AG04450 (cell line): ENCODE results near the gene SMIM24. TPM values are rescaled to one million over a fixed set of nuclear protein-coding genes. Genes with fewer than 3 reads are reported as not detected.
A peak's percentile ranks its signal among the peaks of the same experiment; 100 is the strongest.

Experiments used
- CTCF ChIA-PET: fragments of 300-600, 350-600 bp; formaldehyde crosslinking; extraction: SDS; loops from one replicate; lab custom pipeline; 2022; ENCODE audit warnings: antibody characterized with exemption, inconsistent platforms; lab: Charles Lee
- POLR2A ChIA-PET: fragments of 350-600 bp; formaldehyde crosslinking; extraction: SDS; loops from one replicate; lab custom pipeline; 2021; ENCODE audit warnings: antibody characterized with exemption, inconsistent platforms; lab: Yijun Ruan, JAX
- DNase-seq: peaks from one replicate; pipeline ENCODE4 v3.0.0-alpha.2; 2011; ENCODE audit warnings: low read depth, low spot score
- H3K27ac ChIP-seq: one replicate; pipeline ENCODE4 v1.5.1; 2012; ENCODE audit warnings: low read depth, low read length, control low read depth
- H3K27me3 ChIP-seq: one replicate; pipeline ENCODE4 v1.6.0; 2012; ENCODE audit warnings: low read length; ENCODE audit not compliant: control insufficient read depth, insufficient read depth
- H3K4me3 ChIP-seq: 2 replicates; pipeline ENCODE4 v1.5.1; 2011; ENCODE audit warnings: mild to moderate bottlenecking, low read depth, low read length, control low read depth
- H3K9me3 ChIP-seq: 2 replicates; pipeline ENCODE4 v1.5.1; 2012; ENCODE audit warnings: low read length; ENCODE audit not compliant: control insufficient read depth, insufficient read depth
- polyA plus RNA-seq: library from polyadenylated mRNA; depleted of rRNA; stranded (reverse); fragments of >200 nt; gene quantifications from 2 replicates; pipeline ENCODE4 v1.2.3, GENCODE V29; 2011
- TF ChIP-seq, protein P1 (sequence below): IDR thresholded peaks from 2 replicates; pipeline ENCODE4 v1.5.1; 2011; ENCODE audit warnings: low read depth, low read length, control low read depth, inconsistent platforms

SMIM24 gene
- polyA plus RNA-seq, 1 experiment, result 0.19 TPM

DNA sequence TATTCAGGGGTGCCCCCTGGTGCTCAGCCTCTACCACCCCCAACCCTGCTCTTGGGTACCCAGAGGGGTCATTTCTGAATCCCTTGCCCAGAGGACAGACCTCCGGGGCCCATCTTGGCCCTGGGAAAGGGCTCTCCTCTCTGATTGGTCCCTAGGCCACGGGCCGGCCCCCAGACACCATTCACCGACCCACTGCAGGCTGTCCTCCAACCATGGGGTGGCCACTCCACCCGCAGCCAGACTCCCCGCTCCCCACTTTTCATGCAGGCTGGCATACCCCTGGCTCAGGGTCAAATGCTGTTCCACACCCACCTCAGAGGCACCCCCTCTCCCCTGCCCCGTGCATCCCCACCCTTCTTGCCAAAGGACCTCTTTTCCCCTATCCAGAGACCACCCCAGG lies 14.8 kb downstream of the SMIM24 start:
- DNase-seq, result no peak
- ChIA-PET CTCF (no interaction called here), POLR2A (no interaction called here)
- H3K27me3 ChIP-seq, result no peaks in the 10 kb centered on the region
- no peak overlapping the region for H3K4me3 ChIP-seq
- H3K9me3 ChIP-seq, result peaks cover 6% of the 10 kb centered on the region
- TF ChIP-seq, protein P1, sequence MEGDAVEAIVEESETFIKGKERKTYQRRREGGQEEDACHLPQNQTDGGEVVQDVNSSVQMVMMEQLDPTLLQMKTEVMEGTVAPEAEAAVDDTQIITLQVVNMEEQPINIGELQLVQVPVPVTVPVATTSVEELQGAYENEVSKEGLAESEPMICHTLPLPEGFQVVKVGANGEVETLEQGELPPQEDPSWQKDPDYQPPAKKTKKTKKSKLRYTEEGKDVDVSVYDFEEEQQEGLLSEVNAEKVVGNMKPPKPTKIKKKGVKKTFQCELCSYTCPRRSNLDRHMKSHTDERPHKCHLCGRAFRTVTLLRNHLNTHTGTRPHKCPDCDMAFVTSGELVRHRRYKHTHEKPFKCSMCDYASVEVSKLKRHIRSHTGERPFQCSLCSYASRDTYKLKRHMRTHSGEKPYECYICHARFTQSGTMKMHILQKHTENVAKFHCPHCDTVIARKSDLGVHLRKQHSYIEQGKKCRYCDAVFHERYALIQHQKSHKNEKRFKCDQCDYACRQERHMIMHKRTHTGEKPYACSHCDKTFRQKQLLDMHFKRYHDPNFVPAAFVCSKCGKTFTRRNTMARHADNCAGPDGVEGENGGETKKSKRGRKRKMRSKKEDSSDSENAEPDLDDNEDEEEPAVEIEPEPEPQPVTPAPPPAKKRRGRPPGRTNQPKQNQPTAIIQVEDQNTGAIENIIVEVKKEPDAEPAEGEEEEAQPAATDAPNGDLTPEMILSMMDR, result no peak
- H3K27ac ChIP-seq, result peak overlapping the region; percentile 47

DNA sequence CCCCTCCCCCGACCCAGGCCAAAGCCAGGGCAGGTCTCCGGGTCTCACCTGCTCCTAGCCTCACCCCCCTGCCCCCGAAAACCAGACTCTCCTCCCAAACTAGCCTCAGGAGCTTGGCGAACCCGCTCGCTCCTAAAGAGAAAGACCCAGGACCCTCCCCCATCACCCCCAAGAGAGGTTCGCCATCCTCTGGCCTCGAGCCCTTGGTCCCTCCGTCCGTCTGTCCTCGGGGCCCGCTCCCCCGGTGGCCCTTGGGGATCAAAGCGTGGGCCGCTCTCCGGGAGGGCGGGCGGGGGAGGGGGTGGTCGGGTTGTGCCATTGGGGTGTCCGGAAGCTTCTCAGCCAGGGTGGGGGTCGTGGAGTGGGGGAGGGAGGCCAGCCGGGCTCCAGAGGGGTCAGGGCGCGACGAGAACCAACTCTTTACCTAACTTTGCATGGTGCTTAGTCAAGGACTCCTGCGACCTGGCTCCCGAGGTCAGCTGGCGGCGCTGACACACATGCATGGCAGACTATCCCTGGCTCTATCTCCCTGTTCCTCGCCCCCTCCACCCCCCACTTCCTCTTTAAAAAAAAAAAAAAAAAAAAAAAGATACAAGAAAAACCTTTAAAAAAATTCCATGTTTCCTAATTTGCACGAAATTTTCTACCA lies 15.6 kb downstream of the SMIM24 start:
- Histone ChIP-seq H3K4me3 (no peak overlapping the region), H3K27me3 (no peaks in the 10 kb centered on the region), H3K27ac (no peak overlapping the region), H3K9me3 (peaks cover 6% of the 10 kb centered on the region)
- POLR2A ChIA-PET, result interaction anchor here (0.6 to 0.7 kb wide), 2 partner anchors 14 to 15 kb away, joined by 3 to 7 read pairs; no protein-coding TSS in a partner anchor
- TF ChIP-seq, protein P1, result no peak
- no peak for DNase-seq
- CTCF ChIA-PET, result interaction anchor here (0.6 to 1.1 kb wide), 4 partner anchors 8 to 254 kb away, joined by 3 to 9 read pairs (median 4); no protein-coding TSS in a partner anchor

DNA sequence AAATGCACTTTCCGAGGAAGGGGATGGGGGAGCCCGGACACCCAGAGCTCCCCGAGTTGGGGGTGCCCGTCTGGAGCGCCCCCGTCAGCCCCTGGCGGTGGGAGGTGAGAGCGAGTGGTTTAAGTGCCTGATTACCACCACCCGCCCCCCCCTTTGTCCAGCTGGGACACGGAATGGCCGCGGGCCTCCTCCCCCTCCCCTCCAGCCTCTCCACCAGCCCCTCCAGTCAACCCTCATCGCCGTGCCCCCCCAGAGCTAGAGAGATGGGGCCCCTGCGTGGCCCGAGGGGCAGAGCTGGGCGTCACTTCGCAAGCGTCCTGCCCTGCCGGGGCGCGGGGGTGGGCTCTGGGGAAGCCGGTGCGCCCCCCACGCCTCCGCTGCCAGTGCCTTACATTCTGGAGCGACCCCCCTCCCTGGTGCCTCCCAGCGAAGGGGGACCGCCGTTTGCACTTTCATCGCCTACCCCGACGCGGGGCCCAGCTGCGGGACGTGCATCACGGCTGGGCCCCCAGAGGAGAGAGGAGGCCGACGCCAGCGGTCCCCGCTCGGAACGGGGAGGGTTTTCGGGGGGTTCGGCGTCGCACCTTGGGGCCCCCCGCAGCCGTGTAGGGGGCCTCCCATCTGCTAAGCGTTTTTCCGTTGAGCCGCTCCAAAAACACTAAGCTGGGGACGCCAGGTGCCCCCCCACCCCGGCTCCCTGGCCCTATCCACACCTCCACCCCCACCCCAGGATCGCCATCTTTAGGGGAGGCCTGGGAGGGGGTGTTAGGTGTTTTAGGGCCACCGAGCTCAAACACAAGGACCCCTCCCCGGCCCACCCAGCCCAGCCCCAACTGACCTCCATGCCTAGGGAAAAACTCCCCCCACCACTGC lies 16.4 kb downstream of the SMIM24 start:
- ChIA-PET CTCF (interaction anchor here (0.6 to 1.1 kb wide), 3 partner anchors 9 to 254 kb away, joined by 3 to 9 read pairs (median 4); no protein-coding TSS in a partner anchor), POLR2A (interaction anchor here (0.5 to 0.6 kb wide), 2 partner anchors 14 to 93 kb away, joined by 3 to 5 read pairs; no protein-coding TSS in a partner anchor)

DNA sequence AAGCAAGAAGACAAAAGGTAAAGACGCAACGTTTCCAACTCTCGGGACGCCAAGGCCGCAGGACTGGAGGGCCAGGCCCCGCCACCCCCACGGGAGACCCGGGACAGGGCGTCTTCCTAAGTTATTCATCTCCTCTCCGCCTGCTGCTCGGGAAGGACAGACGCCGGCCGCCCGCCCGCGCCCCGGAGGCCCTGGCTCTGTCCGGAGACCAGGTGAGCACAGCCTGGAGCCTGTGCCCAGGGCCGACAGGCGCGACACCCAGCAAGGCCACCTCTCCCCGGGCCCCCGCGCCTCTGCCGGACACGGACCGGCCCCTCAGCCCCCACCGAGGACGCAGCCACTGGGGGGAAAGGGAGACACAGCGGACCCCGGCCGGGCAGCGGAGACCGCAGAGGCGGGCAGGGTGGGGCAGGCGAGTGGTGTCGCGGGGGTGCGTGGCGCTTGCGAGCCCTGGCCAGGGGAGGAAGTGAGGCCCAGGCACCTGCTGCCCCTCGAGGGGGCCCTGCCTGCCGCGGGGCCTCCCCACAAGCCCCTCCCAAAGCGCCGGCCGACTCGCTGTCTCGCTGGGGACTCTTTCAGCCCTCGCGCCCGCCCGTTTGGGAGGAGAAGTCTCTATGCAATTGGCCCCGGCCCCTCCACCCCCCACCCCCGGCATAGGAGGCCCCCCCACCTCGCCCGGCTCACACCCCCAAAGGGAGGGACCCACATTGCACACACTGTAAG lies 17.2 kb downstream of the SMIM24 start:
- no peak for DNase-seq

More for the DNA sequence above, 16.4 kb downstream of the SMIM24 start:
- no peak for DNase-seq
- peaks cover 6% of the 10 kb centered on the region for H3K9me3 ChIP-seq
- H3K27ac ChIP-seq, result no peak overlapping the region
- H3K4me3 ChIP-seq, result no peak overlapping the region
- no peaks in the 10 kb centered on the region for H3K27me3 ChIP-seq
- TF ChIP-seq, protein P1, result no peak

More for the DNA sequence above, 17.2 kb downstream of the SMIM24 start:
- Histone ChIP-seq H3K4me3 (no peak overlapping the region), H3K27me3 (no peaks in the 10 kb centered on the region), H3K27ac (no peak overlapping the region), H3K9me3 (peaks cover 6% of the 10 kb centered on the region)
- ChIA-PET POLR2A (no interaction called here), CTCF (no interaction called here)
- TF ChIP-seq, protein P1, result no peak
